Fibroblast of lung (primary cell): ENCODE results near the gene CFAP100.

ENCODE experiments used
- EZH2 ChIP-seq: IDR thresholded peaks from 2 replicates; pipeline ENCODE4 v1.5.1; 2012; ENCODE audit warnings: low read length, control low read depth, mild to moderate bottlenecking; ENCODE audit errors: missing control alignments
- TF ChIP-seq, protein P1 (sequence below), 2 donors: IDR thresholded peaks in 1 of 2; conservative IDR thresholded peaks in 1 of 2; 1 replicate in 1 of 2; 2 replicates in 1 of 2; pipeline ENCODE4 v1.5.1; 2011 to 2012; ENCODE audit warnings: low read length in 2 of 2, control low read depth in 1 of 2, inconsistent platforms in 1 of 2, low read depth in 1 of 2, mild to moderate bottlenecking in 1 of 2

DNA sequence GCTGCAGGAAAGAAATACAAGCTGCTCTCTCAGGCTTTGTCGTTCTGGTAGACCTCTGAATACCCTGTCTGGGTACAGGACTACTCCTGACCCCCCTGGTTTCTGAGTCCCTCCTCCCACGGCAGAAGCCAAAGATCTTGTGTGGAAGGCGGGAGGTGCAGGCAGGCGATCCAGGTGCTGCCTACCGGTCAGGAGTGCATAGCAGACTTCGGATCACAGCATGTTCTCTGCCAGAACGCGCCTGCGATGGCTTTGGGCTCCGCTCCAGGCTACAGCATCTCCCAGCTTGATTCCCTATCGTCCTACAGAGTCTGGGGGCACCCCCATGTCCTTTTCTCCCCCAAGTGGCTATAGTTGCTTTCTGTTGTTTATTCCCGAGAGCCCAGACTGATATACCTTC is 2.5 kb upstream of the CFAP100 start:
- TF ChIP-seq, protein P1, sequence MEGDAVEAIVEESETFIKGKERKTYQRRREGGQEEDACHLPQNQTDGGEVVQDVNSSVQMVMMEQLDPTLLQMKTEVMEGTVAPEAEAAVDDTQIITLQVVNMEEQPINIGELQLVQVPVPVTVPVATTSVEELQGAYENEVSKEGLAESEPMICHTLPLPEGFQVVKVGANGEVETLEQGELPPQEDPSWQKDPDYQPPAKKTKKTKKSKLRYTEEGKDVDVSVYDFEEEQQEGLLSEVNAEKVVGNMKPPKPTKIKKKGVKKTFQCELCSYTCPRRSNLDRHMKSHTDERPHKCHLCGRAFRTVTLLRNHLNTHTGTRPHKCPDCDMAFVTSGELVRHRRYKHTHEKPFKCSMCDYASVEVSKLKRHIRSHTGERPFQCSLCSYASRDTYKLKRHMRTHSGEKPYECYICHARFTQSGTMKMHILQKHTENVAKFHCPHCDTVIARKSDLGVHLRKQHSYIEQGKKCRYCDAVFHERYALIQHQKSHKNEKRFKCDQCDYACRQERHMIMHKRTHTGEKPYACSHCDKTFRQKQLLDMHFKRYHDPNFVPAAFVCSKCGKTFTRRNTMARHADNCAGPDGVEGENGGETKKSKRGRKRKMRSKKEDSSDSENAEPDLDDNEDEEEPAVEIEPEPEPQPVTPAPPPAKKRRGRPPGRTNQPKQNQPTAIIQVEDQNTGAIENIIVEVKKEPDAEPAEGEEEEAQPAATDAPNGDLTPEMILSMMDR (conservative IDR thresholded peaks at IDR 0.05 in 1 of 2, IDR thresholded peaks at IDR 0.05 in 1 of 2; ENCODE audit: low read depth in 1 of 2, low read length in 2 of 2) = no peak
- TF ChIP-seq EZH2 = no peak
